ENCODE results near the gene NCOA5. TPM values are rescaled to one million over a fixed set of nuclear protein-coding genes. Genes with fewer than 3 reads are reported as not detected.

The NCOA5 gene
- total RNA-seq, 1 donor from 2014 or later = 48.6 TPM

- TF ChIP-seq CTCF (conservative IDR thresholded peaks at IDR 0.05) = no peak
- DNase-seq (ENCODE audit: extremely low spot score, unreplicated experiment) = no peak
- H3K27ac Mint-ChIP-seq = no peak overlapping the region
- H3K4me3 Mint-ChIP-seq = no peak overlapping the region
- no peaks in the 10 kb centered on the region for H3K4me1 Mint-ChIP-seq (ENCODE audit: unreplicated experiment)
- H3K27me3 Mint-ChIP-seq = peaks cover 71% of the 10 kb centered on the region
- H3K36me3 Mint-ChIP-seq = no peaks in the 10 kb centered on the region
- H3K9me3 Mint-ChIP-seq = no peaks in the 10 kb centered on the region
Measured at GRCh38 chr20:46119028-46119546, 29.3 kb upstream of the NCOA5 start.

- Mint-ChIP-seq H3K9me3 (no peaks in the 10 kb centered on the region), H3K27ac (no peak overlapping the region), H3K27me3 (peaks cover 73% of the 10 kb centered on the region), H3K4me3 (peak overlapping the region; percentile 86), H3K36me3 (no peaks in the 10 kb centered on the region), H3K4me1 (ENCODE audit: unreplicated experiment) (no peaks in the 10 kb centered on the region)
- TF ChIP-seq CTCF (conservative IDR thresholded peaks at IDR 0.05) = no peak
- no peak for DNase-seq (ENCODE audit: extremely low spot score, unreplicated experiment)
Measured at GRCh38 chr20:46118481-46119020, 28.8 kb upstream of the NCOA5 start.

GRCh38 chr20:46117704-46118467 is 28.1 kb upstream of the NCOA5 start, which contains the start of gene CD40:
Gene CD40 (plus strand): TSS chr20:46118314. CDS start chr20:46118344, 30 bp downstream.
- no peak for TF ChIP-seq CTCF (conservative IDR thresholded peaks at IDR 0.05)
- Mint-ChIP-seq H3K36me3 (no peaks in the 10 kb centered on the region), H3K27me3 (peaks cover 75% of the 10 kb centered on the region), H3K4me3 (peak within 1 kb of the TSS; percentile 86), H3K9me3 (no peaks in the 10 kb centered on the region), H3K4me1 (ENCODE audit: unreplicated experiment) (no peaks in the 10 kb centered on the region), H3K27ac (no peak within 1 kb of the TSS)
- DNase-seq (ENCODE audit: extremely low spot score, unreplicated experiment) = no peak

GRCh38 chr20:46114449-46114848 is 24.7 kb upstream of the NCOA5 start:
- DNase-seq (ENCODE audit: extremely low spot score, unreplicated experiment) = no peak
- TF ChIP-seq CTCF (conservative IDR thresholded peaks at IDR 0.05) = no peak
- Mint-ChIP-seq H3K9me3 (no peaks in the 10 kb centered on the region), H3K4me1 (ENCODE audit: unreplicated experiment) (no peaks in the 10 kb centered on the region), H3K27ac (no peak overlapping the region), H3K4me3 (no peak overlapping the region), H3K36me3 (no peaks in the 10 kb centered on the region), H3K27me3 (peaks cover 83% of the 10 kb centered on the region)

- no peaks in the 10 kb centered on the region for H3K36me3 Mint-ChIP-seq
- peaks cover 84% of the 10 kb centered on the region for H3K27me3 Mint-ChIP-seq
- H3K4me3 Mint-ChIP-seq = no peak overlapping the region
- DNase-seq (ENCODE audit: extremely low spot score, unreplicated experiment) = no peak
- TF ChIP-seq CTCF (conservative IDR thresholded peaks at IDR 0.05) = no peak
- H3K27ac Mint-ChIP-seq = no peak overlapping the region
- H3K4me1 Mint-ChIP-seq (ENCODE audit: unreplicated experiment) = no peaks in the 10 kb centered on the region
- H3K9me3 Mint-ChIP-seq = no peaks in the 10 kb centered on the region
Measured at GRCh38 chr20:46113113-46113470, 23.3 kb upstream of the NCOA5 start.
